WTC11 (cell line): ENCODE results near the gene ZNF326. TPM values are rescaled to one million over a fixed set of nuclear protein-coding genes. Genes with fewer than 3 reads are reported as not detected.

Source experiments
- ATAC-seq: fragments of 200-7000 bp; cut with Tn5 transposase; 2 replicates; pipeline ENCODE4 v1.10.0; 2021; ENCODE audit warnings: mild to moderate bottlenecking, moderate library complexity
- CTCF ChIA-PET: fragments of 300-600 bp; sonication (Branson Sonifier 250); formaldehyde crosslinking; loops from one replicate; lab custom pipeline; 2021; ENCODE audit warnings: antibody characterized with exemption; lab: Charles Lee
- POLR2A ChIA-PET: fragments of 350-600 bp; sonication (Branson Sonifier 250); formaldehyde crosslinking; loops from one replicate; lab custom pipeline; 2021; ENCODE audit warnings: antibody characterized with exemption; lab: Charles Lee
- DNase-seq: peaks from one replicate; pipeline ENCODE4 v3.0.0; 2021; ENCODE audit warnings: low spot score
- H3K27ac Mint-ChIP-seq: 2 replicates; pipeline ENCODE4 v1.8.0; 2021; ENCODE audit warnings: mixed read lengths
- H3K27me3 Mint-ChIP-seq: 2 replicates; pipeline ENCODE4 v1.8.0; 2021; ENCODE audit warnings: low read depth, mild to moderate bottlenecking, moderate library complexity, mixed read lengths
- H3K36me3 Mint-ChIP-seq: 2 replicates; pipeline ENCODE4 v1.8.0; 2021; ENCODE audit warnings: mixed read lengths
- H3K4me1 Mint-ChIP-seq: 2 replicates; pipeline ENCODE4 v1.8.0; 2022; ENCODE audit warnings: mixed read lengths
- H3K4me3 Mint-ChIP-seq: 2 replicates; pipeline ENCODE4 v1.8.0; 2021; ENCODE audit warnings: mild to moderate bottlenecking, moderate library complexity, mixed read lengths
- H3K9me3 Mint-ChIP-seq: 2 replicates; pipeline ENCODE4 v1.8.0; 2021; ENCODE audit warnings: mixed read lengths
- AR ChIP-seq: fragments of 250-450 bp; sonication (Bioruptor Pico); IDR thresholded peaks from 2 replicates; pipeline ENCODE4 v1.9.0; 2021; ENCODE audit warnings: mild to moderate bottlenecking
- E2F1 ChIP-seq: sonication (generic); formaldehyde crosslinking; IDR thresholded peaks from 2 replicates; pipeline ENCODE4 v1.8.0; 2022; ENCODE audit warnings: mild to moderate bottlenecking, missing genetic modification reagents
- JAZF1 ChIP-seq: fragments of 250-450 bp; sonication (Bioruptor Pico); IDR thresholded peaks from 2 replicates; pipeline ENCODE4 v1.9.0; 2021; ENCODE audit warnings: moderate library complexity, mild to moderate bottlenecking, inconsistent platforms
- KAT7 ChIP-seq: sonication (generic); formaldehyde crosslinking; IDR thresholded peaks from 2 replicates; pipeline ENCODE4 v1.8.1; 2023; ENCODE audit warnings: missing genetic modification reagents, mild to moderate bottlenecking, borderline replicate concordance
- NFATC4 ChIP-seq: fragments of 250-450 bp; sonication (Bioruptor Pico); IDR thresholded peaks from 2 replicates; pipeline ENCODE4 v1.9.0; 2021; ENCODE audit warnings: mild to moderate bottlenecking
- RORB ChIP-seq: fragments of 250-450 bp; sonication (Bioruptor Pico); IDR thresholded peaks from 2 replicates; pipeline ENCODE4 v1.9.0; 2021; ENCODE audit warnings: mild to moderate bottlenecking
- SMAD3 ChIP-seq: sonication (generic); formaldehyde crosslinking; IDR thresholded peaks from 2 replicates; pipeline ENCODE4 v1.8.0; 2022; ENCODE audit warnings: missing genetic modification reagents, mild to moderate bottlenecking, borderline replicate concordance
- SOX15 ChIP-seq: fragments of 250-450 bp; sonication (Bioruptor Pico); IDR thresholded peaks from 2 replicates; pipeline ENCODE4 v1.9.0; 2021; ENCODE audit warnings: mild to moderate bottlenecking
- SP1 ChIP-seq: sonication (generic); formaldehyde crosslinking; conservative IDR thresholded peaks from 2 replicates; pipeline ENCODE4 v1.8.1; 2022; ENCODE audit warnings: missing genetic modification reagents
- USF1 ChIP-seq: sonication (generic); formaldehyde crosslinking; IDR thresholded peaks from 2 replicates; pipeline ENCODE4 v1.8.0; 2022; ENCODE audit warnings: mild to moderate bottlenecking, missing genetic modification reagents
- ZMAT4 ChIP-seq: fragments of 250-450 bp; sonication (Bioruptor Pico); IDR thresholded peaks from 2 replicates; pipeline ENCODE4 v1.9.0; 2021; ENCODE audit warnings: mild to moderate bottlenecking
- ZNF281 ChIP-seq: sonication (generic); formaldehyde crosslinking; IDR thresholded peaks from 2 replicates; pipeline ENCODE4 v1.8.0; 2023; ENCODE audit warnings: mild to moderate bottlenecking, missing genetic modification reagents
- ZNF317 ChIP-seq: sonication (generic); formaldehyde crosslinking; IDR thresholded peaks from 2 replicates; pipeline ENCODE4 v1.8.1; 2023; ENCODE audit warnings: low read depth, mild to moderate bottlenecking, moderate library complexity, missing genetic modification reagents, borderline replicate concordance
- ZNF396 ChIP-seq: fragments of 250-450 bp; sonication (Bioruptor Pico); IDR thresholded peaks from 2 replicates; pipeline ENCODE4 v1.8.0; 2021; ENCODE audit warnings: mild to moderate bottlenecking, moderate library complexity, borderline replicate concordance
- ZNF671 ChIP-seq: fragments of 250-450 bp; sonication (Bioruptor Pico); IDR thresholded peaks from 2 replicates; pipeline ENCODE4 v1.8.0; 2021; ENCODE audit warnings: mild to moderate bottlenecking
- total RNA-seq: library from RNA; stranded (reverse); gene quantifications from 3 replicates; pipeline ENCODE4 v1.2.3, GENCODE V29; 2021
- TF ChIP-seq, protein P1 (sequence below): sonication (generic); formaldehyde crosslinking; IDR thresholded peaks from 2 replicates; pipeline ENCODE4 v1.8.1; 2022; ENCODE audit warnings: mild to moderate bottlenecking, missing genetic modification reagents, moderate library complexity, borderline replicate concordance
- TF ChIP-seq, protein P2 (sequence below): sonication (generic); formaldehyde crosslinking; IDR thresholded peaks from 2 replicates; pipeline ENCODE4 v1.8.1; 2023; ENCODE audit warnings: mild to moderate bottlenecking, moderate library complexity, missing genetic modification reagents

Gene ZNF326
- total RNA-seq, 1 experiment from 2014 or later, result 32.7 TPM

GRCh38 chr1:89972024-89972423, 22.9 kb upstream of the ZNF326 start:
- TF ChIP-seq ZMAT4 (CRISPR knock-in tag) (no peak), NFATC4 (no peak), SOX15 (no peak), KAT7 (CRISPR knock-in tag) (no peak), E2F1 (CRISPR knock-in tag) (no peak), JAZF1 (CRISPR knock-in tag) (no peak), ZNF396 (CRISPR knock-in tag) (no peak), SMAD3 (CRISPR knock-in tag) (no peak), SP1 (CRISPR knock-in tag) (no peak), ZNF317 (CRISPR knock-in tag) (no peak), RORB (CRISPR knock-in tag) (no peak), USF1 (CRISPR knock-in tag) (no peak), AR (CRISPR knock-in tag) (no peak), ZNF281 (CRISPR knock-in tag) (no peak), ZNF671 (no peak)
- TF ChIP-seq, protein P1, sequence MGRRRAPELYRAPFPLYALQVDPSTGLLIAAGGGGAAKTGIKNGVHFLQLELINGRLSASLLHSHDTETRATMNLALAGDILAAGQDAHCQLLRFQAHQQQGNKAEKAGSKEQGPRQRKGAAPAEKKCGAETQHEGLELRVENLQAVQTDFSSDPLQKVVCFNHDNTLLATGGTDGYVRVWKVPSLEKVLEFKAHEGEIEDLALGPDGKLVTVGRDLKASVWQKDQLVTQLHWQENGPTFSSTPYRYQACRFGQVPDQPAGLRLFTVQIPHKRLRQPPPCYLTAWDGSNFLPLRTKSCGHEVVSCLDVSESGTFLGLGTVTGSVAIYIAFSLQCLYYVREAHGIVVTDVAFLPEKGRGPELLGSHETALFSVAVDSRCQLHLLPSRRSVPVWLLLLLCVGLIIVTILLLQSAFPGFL (CRISPR knock-in tag), result no peak
- TF ChIP-seq, protein P2, sequence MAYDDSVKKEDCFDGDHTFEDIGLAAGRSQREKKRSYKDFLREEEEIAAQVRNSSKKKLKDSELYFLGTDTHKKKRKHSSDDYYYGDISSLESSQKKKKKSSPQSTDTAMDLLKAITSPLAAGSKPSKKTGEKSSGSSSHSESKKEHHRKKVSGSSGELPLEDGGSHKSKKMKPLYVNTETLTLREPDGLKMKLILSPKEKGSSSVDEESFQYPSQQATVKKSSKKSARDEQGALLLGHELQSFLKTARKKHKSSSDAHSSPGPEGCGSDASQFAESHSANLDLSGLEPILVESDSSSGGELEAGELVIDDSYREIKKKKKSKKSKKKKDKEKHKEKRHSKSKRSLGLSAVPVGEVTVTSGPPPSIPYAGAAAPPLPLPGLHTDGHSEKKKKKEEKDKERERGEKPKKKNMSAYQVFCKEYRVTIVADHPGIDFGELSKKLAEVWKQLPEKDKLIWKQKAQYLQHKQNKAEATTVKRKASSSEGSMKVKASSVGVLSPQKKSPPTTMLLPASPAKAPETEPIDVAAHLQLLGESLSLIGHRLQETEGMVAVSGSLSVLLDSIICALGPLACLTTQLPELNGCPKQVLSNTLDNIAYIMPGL (CRISPR knock-in tag), result no peak
- TF ChIP-seq, all 79 proteins: peak for 0
- H3K27me3 Mint-ChIP-seq, result no peaks in the 10 kb centered on the region; the same call in 1 of the 2 replicates
- H3K27ac Mint-ChIP-seq, result no peak overlapping the region
- ATAC-seq (no peak), DNase-seq (no peak)
- H3K4me1 Mint-ChIP-seq, result no peaks in the 10 kb centered on the region
- H3K9me3 Mint-ChIP-seq, result no peaks in the 10 kb centered on the region
- no peak overlapping the region for H3K4me3 Mint-ChIP-seq
- ChIA-PET CTCF (no interaction called here), POLR2A (no interaction called here)
- no peaks in the 10 kb centered on the region for H3K36me3 Mint-ChIP-seq
